Measurements from ENCODE around the gene MED25.

MED25 gene

GRCh38 chr19:49817964-49818648, at the start of gene MED25:
TSS of gene MED25 (plus strand) at chr19:49818289. CDS start at chr19:49818342, 53 bp downstream.
- peak; percentile 83 for DNase-seq

GRCh38 chr19:49770529-49770928, 47.6 kb upstream of the MED25 start:
- no peak for DNase-seq

GRCh38 chr19:49771674-49772139, 46.4 kb upstream of the MED25 start:
- no peak for DNase-seq

GRCh38 chr19:49772850-49773432, 45.1 kb upstream of the MED25 start:
- no peak for DNase-seq

- DNase-seq = no peak
These were observed 44.3 kb upstream of the MED25 start for GRCh38 chr19:49773663-49774350.

GRCh38 chr19:49774969-49775368, 43.1 kb upstream of the MED25 start:
- no peak for DNase-seq

GRCh38 chr19:49775742-49776370, 42.2 kb upstream of the MED25 start:
- no peak for DNase-seq

- DNase-seq = no peak
These were observed 41.7 kb upstream of the MED25 start for GRCh38 chr19:49776371-49776764.

GRCh38 chr19:49779731-49780555, 38.1 kb upstream of the MED25 start:
- no peak for DNase-seq

- no peak for DNase-seq
These were observed 37.2 kb upstream of the MED25 start for GRCh38 chr19:49780861-49781260.

GRCh38 chr19:49781394-49781793, 36.7 kb upstream of the MED25 start:
- no peak for DNase-seq

- DNase-seq = no peak
These were observed 35.6 kb upstream of the MED25 start for GRCh38 chr19:49782515-49782914.

GRCh38 chr19:49786376-49786820, 31.7 kb upstream of the MED25 start:
- DNase-seq = peak; percentile 47

GRCh38 chr19:49787746-49788145, 30.3 kb upstream of the MED25 start:
- no peak for DNase-seq

- DNase-seq = no peak
These were observed 29.2 kb upstream of the MED25 start for GRCh38 chr19:49788857-49789256.

- DNase-seq = no peak
These were observed 27.2 kb upstream of the MED25 start for GRCh38 chr19:49790866-49791265.

GRCh38 chr19:49791776-49792445, 26.2 kb upstream of the MED25 start:
- DNase-seq = no peak

GRCh38 chr19:49792829-49793560, 25.1 kb upstream of the MED25 start:
- DNase-seq = no peak

- peak; percentile 59 for DNase-seq
These were observed 24.6 kb upstream of the MED25 start for GRCh38 chr19:49793561-49793840.

- DNase-seq = no peak
These were observed 22.5 kb upstream of the MED25 start for GRCh38 chr19:49795615-49796014.

- DNase-seq = no peak
These were observed 19.5 kb upstream of the MED25 start for GRCh38 chr19:49798574-49798973.
